NAMALWA (cell line): Measurements from ENCODE around the gene IL1RAPL2.
"Not testable (repeated sequence)": the region's sequence is repeated elsewhere in the genome, so short reads cannot be mapped to it uniquely, and the experiment has no call there.

Experiments
- DNase-seq: peaks from one replicate; pipeline ENCODE4 v3.0.0-alpha.2; 2015; ENCODE audit warnings: low spot score

IL1RAPL2 gene

GRCh38 chrX:104670051-104670450, 104.1 kb downstream of the IL1RAPL2 start:
- no peak for DNase-seq

- DNase-seq: not testable (repeated sequence)
These were observed 111.5 kb downstream of the IL1RAPL2 start for GRCh38 chrX:104677517-104677916.

GRCh38 chrX:104679175-104679574, 113.2 kb downstream of the IL1RAPL2 start:
- DNase-seq: no peak

- DNase-seq: no peak
These were observed 115.2 kb downstream of the IL1RAPL2 start for GRCh38 chrX:104681214-104681613.

GRCh38 chrX:104684077-104684476, 118.1 kb downstream of the IL1RAPL2 start:
- DNase-seq: no peak

GRCh38 chrX:104695593-104695992, 129.6 kb downstream of the IL1RAPL2 start:
- DNase-seq: no peak

GRCh38 chrX:104696667-104697066, 130.7 kb downstream of the IL1RAPL2 start:
- no peak for DNase-seq

- DNase-seq: no peak
These were observed 131.3 kb downstream of the IL1RAPL2 start for GRCh38 chrX:104697294-104697693.

- no peak for DNase-seq
These were observed 141.0 kb downstream of the IL1RAPL2 start for GRCh38 chrX:104707042-104707441.

GRCh38 chrX:104707572-104707971, 141.6 kb downstream of the IL1RAPL2 start:
- no peak for DNase-seq

- DNase-seq: no peak
These were observed 146.5 kb downstream of the IL1RAPL2 start for GRCh38 chrX:104712515-104712914.

- DNase-seq: no peak
These were observed 155.9 kb downstream of the IL1RAPL2 start for GRCh38 chrX:104721854-104722253.

GRCh38 chrX:104728456-104728855, 162.5 kb downstream of the IL1RAPL2 start:
- DNase-seq: no peak

- DNase-seq: no peak
These were observed 176.4 kb downstream of the IL1RAPL2 start for GRCh38 chrX:104742355-104742754.

GRCh38 chrX:104745152-104745551, 179.2 kb downstream of the IL1RAPL2 start:
- DNase-seq: no peak

GRCh38 chrX:104749951-104750610, 184.1 kb downstream of the IL1RAPL2 start:
- DNase-seq: no peak

GRCh38 chrX:104762641-104763040, 196.6 kb downstream of the IL1RAPL2 start:
- no peak for DNase-seq

- no peak for DNase-seq
These were observed 223.8 kb downstream of the IL1RAPL2 start for GRCh38 chrX:104789784-104790183.

- DNase-seq: no peak
These were observed 229.8 kb downstream of the IL1RAPL2 start for GRCh38 chrX:104795804-104796203.

GRCh38 chrX:104803219-104803618, 237.2 kb downstream of the IL1RAPL2 start:
- no peak for DNase-seq

GRCh38 chrX:104806346-104806745, 240.3 kb downstream of the IL1RAPL2 start:
- no peak for DNase-seq

- no peak for DNase-seq
These were observed 267.4 kb downstream of the IL1RAPL2 start for GRCh38 chrX:104833401-104833800.

- DNase-seq: no peak
These were observed 276.6 kb downstream of the IL1RAPL2 start for GRCh38 chrX:104842646-104843045.

GRCh38 chrX:104852241-104852640, 286.2 kb downstream of the IL1RAPL2 start:
- DNase-seq: no peak
